ENCODE measurements around the gene SERPINB11. TPM values are rescaled to one million over a fixed set of nuclear protein-coding genes. Genes with fewer than 3 reads are reported as not detected.

Gene SERPINB11
- total and polyA plus RNA-seq, 7 donors: not detected

GRCh38 chr18:63677500-63678225, 25.1 kb upstream of the SERPINB11 start:
- Histone ChIP-seq H3K27ac (no peak overlapping the region), H3K36me3 (ENCODE audit: insufficient read depth in 1 of 2, low read depth in 1 of 2) (no peaks in the 10 kb centered on the region), H3K9me3 (no peaks in the 10 kb centered on the region), H3K27me3 (ENCODE audit: insufficient read depth in 3 of 3, low read length in 2 of 3) (no peaks in the 10 kb centered on the region), H3K4me3 (no peak overlapping the region), H3K4me1 (no peaks in the 10 kb centered on the region)
- DNase-seq (no peak), ATAC-seq (no peak)
- intact Hi-C loops (cut with DNase I): no loop called here
- TF ChIP-seq CTCF (IDR thresholded peaks at IDR 0.05): no peak
- 57 to 66% (median 63%) methylated on average over 5 of the region's 5 CpGs for WGBS, 3 donors

GRCh38 chr18:63679820-63680606, 22.7 kb upstream of the SERPINB11 start:
- no peak overlapping the region for H3K4me3 ChIP-seq
- no peaks in the 10 kb centered on the region for H3K36me3 ChIP-seq (ENCODE audit: insufficient read depth in 1 of 2, low read depth in 1 of 2)
- H3K9me3 ChIP-seq: no peaks in the 10 kb centered on the region
- TF ChIP-seq CTCF (IDR thresholded peaks at IDR 0.05): no peak
- H3K4me1 ChIP-seq: no peaks in the 10 kb centered on the region
- WGBS, 3 donors: 76 to 84% (median 78%) methylated on average over 5 of the region's 5 CpGs
- ATAC-seq (no peak), DNase-seq (no peak)
- intact Hi-C loops (cut with DNase I): no loop called here
- no peaks in the 10 kb centered on the region for H3K27me3 ChIP-seq (ENCODE audit: insufficient read depth in 3 of 3, low read length in 2 of 3)
- no peak overlapping the region for H3K27ac ChIP-seq

DNA sequence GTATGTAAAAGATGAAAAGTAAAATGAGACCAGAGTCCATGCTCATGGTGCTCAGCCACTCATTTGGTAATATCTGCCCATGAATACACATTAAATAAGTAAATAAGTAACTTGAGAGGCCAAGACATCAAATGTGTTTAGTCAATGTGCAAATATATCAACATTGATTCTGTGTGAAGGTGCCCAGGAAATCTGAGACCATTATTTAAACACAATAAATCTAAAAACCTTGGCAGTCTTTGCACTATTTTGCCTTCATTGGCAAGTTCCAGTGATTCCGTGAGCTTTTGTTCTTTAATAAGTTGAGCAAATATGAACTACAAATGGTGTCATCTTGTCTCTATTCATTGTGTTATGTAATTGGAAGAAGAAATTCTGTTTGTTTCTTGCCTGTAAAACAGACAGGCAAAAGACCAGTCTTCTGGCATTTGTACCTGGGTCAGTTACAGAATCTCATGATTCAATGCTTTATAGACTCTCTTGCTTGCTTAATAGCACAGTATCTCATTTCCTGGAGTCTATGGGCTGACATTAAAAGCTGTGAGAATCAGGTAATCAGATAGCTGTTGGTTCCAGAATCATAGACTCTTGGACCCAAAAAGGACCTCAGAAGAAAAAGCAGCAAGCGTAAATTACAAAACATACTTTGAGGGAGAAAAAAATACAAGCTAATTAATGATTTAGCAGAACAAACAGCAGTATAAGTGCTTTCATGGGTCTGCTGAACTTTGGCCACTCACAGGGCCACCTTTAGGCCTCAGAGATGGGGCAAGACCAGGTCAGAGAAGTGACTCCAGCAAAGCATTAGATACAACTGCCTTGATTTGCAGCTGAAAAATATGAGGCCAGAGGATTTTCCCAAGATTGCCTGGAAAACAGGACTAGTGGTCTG, 21.1 kb upstream of the SERPINB11 start:
- no peak for ATAC-seq
- no peaks in the 10 kb centered on the region for H3K9me3 ChIP-seq
- TF ChIP-seq CTCF (IDR thresholded peaks at IDR 0.05): no peak
- intact Hi-C loops (cut with DNase I): no loop called here
- no peaks in the 10 kb centered on the region for H3K36me3 ChIP-seq (ENCODE audit: insufficient read depth in 1 of 2, low read depth in 1 of 2)
- H3K4me3 ChIP-seq: no peak overlapping the region
- DNase-seq: no peak
- WGBS, 3 donors: 84 to 88% (median 88%) methylated on average over 2 of the region's 2 CpGs
- H3K4me1 ChIP-seq: no peaks in the 10 kb centered on the region
- no peak overlapping the region for H3K27ac ChIP-seq
- no peaks in the 10 kb centered on the region for H3K27me3 ChIP-seq (ENCODE audit: insufficient read depth in 3 of 3, low read length in 2 of 3)

GRCh38 chr18:63683152-63683551, 19.6 kb upstream of the SERPINB11 start:
- no peak for TF ChIP-seq CTCF (IDR thresholded peaks at IDR 0.05)
- H3K27me3 ChIP-seq (ENCODE audit: insufficient read depth in 3 of 3, low read length in 2 of 3): no peaks in the 10 kb centered on the region
- WGBS, 3 donors: 26 to 34% (median 29%) methylated on average over 2 of the region's 2 CpGs
- DNase-seq (no peak), ATAC-seq (no peak)
- H3K36me3 ChIP-seq (ENCODE audit: insufficient read depth in 1 of 2, low read depth in 1 of 2): no peaks in the 10 kb centered on the region
- intact Hi-C loops (cut with DNase I): no loop called here
- H3K9me3 ChIP-seq: no peaks in the 10 kb centered on the region
- H3K27ac ChIP-seq: no peak overlapping the region
- no peaks in the 10 kb centered on the region for H3K4me1 ChIP-seq
- no peak overlapping the region for H3K4me3 ChIP-seq
